ENCODE results near the gene SMPD3.

- TF ChIP-seq CTCF (IDR thresholded peaks at IDR 0.05 in 8 of 11, conservative IDR thresholded peaks at IDR 0.05 in 3 of 11) (no peak), POLR2A (IDR thresholded peaks at IDR 0.05) (no peak)
These were observed 91.4 kb downstream of the SMPD3 start for GRCh38 chr16:68356919-68357286.

Data from spleen (tissue), 7 donors.